Activated CD8-positive, alpha-beta memory T cell treated with anti-CD3 and anti-CD28 coated beads for 36 hours (primary cell): ENCODE data around the gene SPOPL. TPM values are rescaled to one million over a fixed set of nuclear protein-coding genes. Genes with fewer than 3 reads are reported as not detected.

ENCODE experiments used
- CTCF ChIA-PET: fragments of 350-600 bp; sonication (Branson Sonifier 250); formaldehyde crosslinking; loops from one replicate; lab custom pipeline; 2021; ENCODE audit warnings: antibody characterized with exemption; lab: Charles Lee
- POLR2A ChIA-PET: fragments of 350-600 bp; sonication (Branson Sonifier 250); formaldehyde crosslinking; loops from one replicate; lab custom pipeline; 2021; ENCODE audit warnings: antibody characterized with exemption; lab: Charles Lee
- total RNA-seq, 2 experiments: library from RNA; stranded (reverse); gene quantifications; one replicate each; pipeline ENCODE4 v1.2.3, GENCODE V29; 2021

SPOPL gene
- total RNA-seq, 2 experiments from 2014 or later, result 17.9 to 18.6 TPM

DNA sequence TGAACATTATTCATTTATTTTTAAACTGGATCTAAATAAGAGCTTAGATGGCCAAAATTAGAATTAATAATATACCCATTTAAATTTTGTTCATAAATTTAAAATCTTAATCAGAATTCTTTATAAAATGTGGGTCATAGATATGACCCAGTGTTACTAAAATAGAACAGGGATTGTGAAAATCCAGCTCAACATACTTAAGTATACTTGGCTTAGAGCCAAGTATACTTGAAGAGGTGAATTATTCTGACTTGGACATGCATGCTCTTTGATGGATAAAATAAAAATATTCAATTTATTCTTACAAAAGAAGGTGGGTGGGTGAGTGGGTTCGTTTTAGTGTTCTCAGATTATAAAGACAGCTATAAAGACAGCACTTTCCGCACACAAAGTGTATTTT lies 70.7 kb downstream of the SPOPL start:
- ChIA-PET POLR2A (no interaction called here), CTCF (no interaction called here)

DNA sequence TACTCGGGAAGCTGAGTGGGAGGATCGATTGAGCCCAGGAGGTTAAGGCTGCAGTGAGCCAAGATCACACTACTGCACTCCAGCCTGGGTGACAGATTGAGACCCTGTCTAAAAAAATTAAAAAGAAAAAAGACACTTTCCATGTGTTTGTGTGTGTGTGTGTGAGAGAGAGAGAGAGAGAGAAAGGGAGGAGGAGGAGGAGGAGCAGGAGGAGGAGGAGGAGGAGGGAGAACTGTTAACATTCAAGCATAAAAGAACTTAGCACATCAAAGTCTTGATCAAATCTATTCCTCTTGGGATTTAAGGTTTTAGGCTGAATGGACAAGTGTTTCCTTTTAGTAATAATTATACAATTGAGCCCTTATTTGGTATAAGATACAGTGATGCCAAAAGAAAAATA lies 75.5 kb downstream of the SPOPL start:
- CTCF ChIA-PET, result no interaction called here

DNA sequence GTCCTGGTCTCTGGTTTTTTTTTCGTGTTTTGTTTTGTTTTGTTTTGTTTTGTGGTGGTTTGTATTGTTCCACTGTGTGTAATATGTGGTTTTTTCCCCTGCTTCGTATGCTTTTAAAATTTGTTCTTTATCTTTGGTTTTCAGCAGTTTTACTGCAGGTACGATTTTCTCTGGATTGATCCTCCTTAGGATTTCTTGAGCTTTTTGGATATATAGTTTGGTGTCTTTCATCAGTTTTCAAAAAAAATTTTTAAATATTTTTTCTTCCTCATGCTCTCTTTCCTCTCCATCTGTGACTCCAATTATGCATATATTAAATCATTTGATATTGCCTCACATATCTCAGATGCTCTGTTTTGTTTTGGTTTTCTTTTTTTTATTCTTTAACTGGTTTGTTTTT lies 78.0 kb downstream of the SPOPL start:
- POLR2A ChIA-PET, result no interaction called here
- CTCF ChIA-PET, result no interaction called here

More for the DNA sequence above, 75.5 kb downstream of the SPOPL start:
- POLR2A ChIA-PET, result no interaction called here

DNA sequence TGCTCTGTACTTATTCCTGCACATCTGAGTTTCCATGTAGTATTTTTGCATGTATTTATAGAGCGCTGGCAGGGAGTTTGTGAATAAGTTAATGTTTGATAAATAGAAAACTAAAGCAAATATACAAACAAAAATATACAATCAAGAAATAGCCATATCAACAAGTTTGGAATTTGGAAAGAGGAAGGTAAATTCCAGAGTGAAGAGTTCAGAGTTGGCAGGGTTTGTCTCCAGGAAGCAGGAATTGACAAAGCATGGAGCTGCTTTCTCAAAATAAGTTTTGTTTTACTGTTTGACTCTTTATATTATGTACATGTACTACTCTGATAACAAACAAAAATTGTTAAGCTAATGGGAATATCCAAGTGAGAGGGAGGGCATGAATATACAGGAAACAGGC lies 80.3 kb downstream of the SPOPL start:
- POLR2A ChIA-PET, result no interaction called here

DNA sequence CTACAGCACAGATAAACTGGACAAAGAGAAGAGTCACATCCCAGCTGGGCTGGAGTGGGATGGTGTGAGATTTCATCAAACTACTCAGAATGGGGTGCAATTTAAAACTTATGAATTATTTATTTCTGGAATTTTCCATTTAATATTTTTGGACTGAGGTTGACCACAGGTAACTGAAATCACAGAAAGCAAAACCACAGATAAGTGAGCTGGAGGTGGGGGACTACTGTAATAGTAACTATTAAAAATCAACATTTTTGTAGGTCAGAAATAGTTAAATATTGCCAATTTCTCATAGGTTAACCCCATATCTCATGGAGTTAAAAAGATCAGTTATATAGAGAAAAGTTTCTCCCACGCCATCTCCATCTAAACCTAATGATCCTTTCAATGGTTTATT lies 88.1 kb downstream of the SPOPL start:
- ChIA-PET POLR2A (interaction anchor here (0.7 kb wide), 1 partner anchor 63 kb away, joined by 3 read pairs; no protein-coding TSS in a partner anchor), CTCF (no interaction called here)

More for the DNA sequence above, 80.3 kb downstream of the SPOPL start:
- CTCF ChIA-PET, result no interaction called here

DNA sequence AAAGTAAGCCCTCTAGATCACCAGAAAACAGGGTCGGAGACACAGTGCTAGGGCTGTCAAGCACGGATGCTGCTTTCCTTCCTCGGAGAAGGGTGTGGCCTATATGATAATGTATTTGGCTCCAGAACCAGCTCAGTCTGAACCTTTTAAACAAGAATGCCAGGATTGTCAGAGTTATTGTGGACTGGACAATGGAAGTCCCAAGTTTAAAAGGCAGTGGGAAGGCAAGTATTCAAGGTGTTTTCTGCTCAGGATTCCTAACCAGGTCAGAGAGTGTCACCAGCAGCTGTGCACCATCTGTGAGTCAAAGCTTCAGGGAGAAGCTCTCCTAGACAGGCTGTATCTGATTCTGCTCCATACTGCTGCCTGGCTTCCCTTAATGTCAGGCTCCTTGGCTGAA lies 94.8 kb downstream of the SPOPL start:
- ChIA-PET POLR2A (no interaction called here), CTCF (no interaction called here)

DNA sequence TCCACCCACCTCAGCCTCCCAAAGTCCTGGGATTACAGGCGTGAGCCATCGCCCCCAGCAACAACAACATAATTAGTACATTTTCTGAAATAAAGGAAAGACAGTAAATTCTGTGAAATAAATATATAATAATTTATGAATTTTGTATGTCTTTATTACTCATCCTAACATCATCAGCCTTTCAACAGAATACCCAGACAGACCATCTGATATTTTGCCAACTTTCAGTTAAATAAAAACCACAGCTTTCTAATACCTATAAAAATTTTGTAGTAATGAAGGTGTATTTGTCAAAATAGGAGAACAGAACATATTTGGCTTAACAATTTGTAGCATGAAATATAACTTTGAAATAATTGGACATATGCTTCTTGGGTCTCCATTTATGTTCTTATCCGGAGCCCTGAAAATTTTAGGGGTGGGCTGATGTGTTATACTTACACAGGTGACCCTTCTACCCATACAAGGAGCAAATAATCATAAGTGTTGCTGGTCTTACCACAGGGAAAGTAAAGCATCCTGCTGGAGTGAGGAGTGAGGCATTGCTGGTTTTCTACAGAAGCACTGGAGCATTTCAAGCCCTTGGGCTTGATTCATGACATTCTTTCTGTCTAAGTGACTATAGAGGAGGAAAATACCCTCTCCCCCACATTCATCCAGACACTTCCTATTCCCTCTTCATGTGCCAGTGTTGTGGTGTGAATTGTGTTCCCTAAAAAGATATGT lies 99.3 kb downstream of the SPOPL start:
- ChIA-PET POLR2A (no interaction called here), CTCF (no interaction called here)

DNA sequence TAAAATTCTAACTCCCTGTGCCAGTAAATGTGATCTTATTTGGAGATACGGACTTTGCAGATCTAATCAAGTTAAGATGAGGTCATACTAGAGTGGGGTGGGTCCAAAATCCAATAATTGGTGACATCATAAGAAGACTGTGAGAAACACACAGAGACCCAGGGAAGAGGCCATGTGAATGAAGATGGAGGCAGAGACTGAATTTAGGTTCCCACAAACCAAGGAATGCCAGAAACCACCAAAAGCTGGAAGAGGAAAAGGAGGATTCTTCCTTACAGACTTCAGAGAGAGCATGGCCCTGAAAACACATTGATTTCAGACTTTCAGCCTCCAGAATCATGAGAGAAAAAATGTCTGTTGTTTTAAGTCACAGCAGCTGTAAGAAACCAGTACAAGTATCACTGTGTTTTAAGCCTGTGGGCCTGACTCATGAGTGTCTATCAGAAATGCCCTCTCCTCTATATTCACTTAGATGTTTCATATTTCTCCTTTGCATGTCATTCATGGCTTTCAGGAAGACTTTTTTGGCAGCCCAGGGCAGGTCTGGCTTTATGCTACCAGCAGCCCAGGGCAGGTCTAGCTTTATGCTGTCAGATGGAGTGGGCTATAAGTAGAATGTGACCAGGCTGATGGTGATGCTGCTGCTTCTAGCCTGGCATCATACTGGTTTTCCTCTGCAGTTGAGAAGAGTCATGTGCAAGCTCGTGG lies 100.0 kb downstream of the SPOPL start:
- CTCF ChIA-PET, result no interaction called here
- POLR2A ChIA-PET, result interaction anchor here (0.6 kb wide), 1 partner anchor 101 kb away, joined by 3 read pairs; no protein-coding TSS in a partner anchor

DNA sequence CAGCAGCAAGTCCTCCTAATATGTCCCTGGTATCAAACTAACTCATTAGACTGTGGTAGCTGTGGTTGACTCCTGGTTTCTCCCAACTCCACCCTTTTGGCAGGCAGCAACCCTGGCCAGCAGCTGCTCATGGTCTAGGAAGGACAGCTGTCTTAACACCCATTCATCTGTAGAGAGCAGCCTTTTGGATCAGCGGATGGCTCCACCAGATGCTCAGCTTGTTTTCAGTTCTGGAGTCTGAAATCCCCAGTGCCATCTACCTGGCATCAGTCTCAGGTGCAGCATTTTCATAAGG lies 100.5 kb downstream of the SPOPL start:
- ChIA-PET CTCF (no interaction called here), POLR2A (interaction anchor here (0.6 kb wide), 1 partner anchor 101 kb away, joined by 3 read pairs; no protein-coding TSS in a partner anchor)

DNA sequence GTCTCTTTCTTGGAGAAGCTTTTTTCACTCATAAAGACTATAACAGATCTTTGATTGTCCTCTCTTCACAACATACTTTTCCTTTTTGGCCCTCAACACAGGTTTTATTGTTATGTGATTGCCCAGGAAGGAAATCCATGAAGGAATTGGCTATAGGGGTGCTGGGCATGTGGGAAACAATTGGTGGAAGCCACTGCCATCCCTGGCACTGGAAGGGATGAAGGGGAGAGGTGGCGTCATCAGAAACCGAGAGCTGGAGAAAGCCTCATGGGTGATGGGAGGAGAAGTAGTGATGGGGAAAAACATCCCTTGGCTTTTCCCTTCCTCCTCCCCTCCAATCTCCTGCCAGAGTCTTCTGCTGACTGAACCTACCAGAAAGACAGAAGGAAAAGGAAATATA lies 106.2 kb downstream of the SPOPL start:
- POLR2A ChIA-PET, result no interaction called here
- CTCF ChIA-PET, result no interaction called here

DNA sequence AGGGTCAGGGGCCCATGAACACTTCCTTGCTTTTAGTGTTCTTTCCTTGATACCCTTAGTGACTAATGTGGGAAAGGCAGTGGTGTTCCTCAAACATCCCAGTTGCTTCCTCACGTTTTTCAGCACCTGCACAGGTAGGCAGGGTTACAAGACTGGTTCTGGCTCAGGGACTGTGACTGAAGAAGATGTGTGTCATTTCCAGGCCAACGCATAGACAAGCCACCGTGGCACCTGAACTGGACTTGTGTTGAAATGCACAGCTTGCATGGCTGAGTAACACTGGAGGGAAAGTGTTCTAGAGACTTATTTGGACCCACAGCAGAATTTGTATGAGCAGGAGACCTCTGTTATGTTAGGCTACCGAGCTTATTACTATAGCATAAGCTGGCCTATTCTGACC lies 107.9 kb downstream of the SPOPL start:
- POLR2A ChIA-PET, result no interaction called here
- CTCF ChIA-PET, result no interaction called here

DNA sequence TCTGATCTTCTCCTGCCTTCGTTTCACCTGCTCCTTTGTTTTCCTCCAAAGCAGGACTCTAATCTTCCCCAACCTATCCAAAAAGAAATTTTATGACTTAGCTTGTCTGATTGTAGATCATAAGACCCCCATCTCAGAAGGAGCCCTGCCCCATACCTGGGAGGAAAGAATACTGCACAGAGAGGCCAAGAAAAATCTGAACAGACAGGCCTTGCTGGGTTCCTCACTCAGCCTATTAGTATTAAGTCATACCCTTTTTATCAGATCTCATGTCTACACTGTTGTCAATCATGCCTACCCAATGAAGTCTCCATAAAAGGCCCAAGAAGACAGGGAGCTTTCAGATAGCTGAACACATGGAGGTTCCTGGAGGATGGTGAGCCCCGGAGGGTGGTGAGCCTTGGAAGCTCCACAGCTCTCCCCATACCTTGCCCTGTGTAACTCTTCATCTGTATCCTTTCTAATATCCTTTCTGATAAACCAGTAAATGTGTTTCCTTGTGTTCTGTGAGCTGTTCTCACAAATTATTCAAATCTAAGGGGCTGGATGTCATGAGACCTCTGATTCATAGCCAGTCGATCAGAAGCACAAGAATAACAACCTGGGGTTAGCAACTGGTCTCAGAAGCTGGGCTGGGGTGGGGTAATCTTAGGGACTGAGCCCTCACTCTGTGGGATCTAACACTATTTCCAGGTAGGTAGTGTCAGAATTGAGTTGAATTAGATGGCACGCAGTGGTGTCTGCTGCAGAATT lies 108.8 kb downstream of the SPOPL start:
- ChIA-PET POLR2A (no interaction called here), CTCF (no interaction called here)

DNA sequence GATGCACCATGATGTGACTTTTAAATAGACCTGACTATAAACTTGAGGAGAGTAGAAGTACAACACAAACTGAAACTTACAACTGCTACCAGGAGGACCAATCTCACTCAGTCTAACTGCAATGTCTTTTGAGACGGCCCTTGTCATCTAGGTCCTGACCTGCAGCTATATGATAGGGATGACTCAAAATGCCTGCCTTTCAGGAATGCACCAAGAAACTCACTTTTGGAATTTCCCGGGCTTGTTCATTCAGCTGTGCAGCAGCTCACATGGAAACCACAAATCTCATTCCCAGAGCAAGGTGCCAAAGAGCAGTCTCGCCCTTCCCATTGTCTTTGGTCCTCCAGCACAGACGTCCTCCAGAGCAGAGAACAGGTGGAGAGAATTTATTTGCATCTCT lies 113.7 kb downstream of the SPOPL start:
- CTCF ChIA-PET, result no interaction called here
- POLR2A ChIA-PET, result no interaction called here

DNA sequence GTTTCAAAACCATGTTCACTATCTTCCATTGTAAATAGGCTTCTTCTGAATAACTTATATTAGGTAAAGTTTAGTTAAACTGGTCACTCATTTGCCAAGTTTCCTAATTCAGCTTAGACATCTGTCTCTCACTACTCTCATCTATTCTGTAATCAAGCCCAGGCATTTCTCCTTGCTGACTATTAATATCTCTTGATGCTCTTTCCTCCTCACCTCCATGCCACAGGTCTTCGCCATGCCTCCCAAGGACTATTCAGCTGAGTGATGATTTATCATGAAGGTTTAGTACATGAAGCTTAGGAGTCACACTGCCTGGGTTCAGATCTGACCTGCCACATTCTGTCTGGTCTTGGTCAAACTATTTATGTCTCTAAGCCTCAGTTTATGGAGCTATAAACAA lies 115.5 kb downstream of the SPOPL start:
- CTCF ChIA-PET, result no interaction called here
- POLR2A ChIA-PET, result no interaction called here

DNA sequence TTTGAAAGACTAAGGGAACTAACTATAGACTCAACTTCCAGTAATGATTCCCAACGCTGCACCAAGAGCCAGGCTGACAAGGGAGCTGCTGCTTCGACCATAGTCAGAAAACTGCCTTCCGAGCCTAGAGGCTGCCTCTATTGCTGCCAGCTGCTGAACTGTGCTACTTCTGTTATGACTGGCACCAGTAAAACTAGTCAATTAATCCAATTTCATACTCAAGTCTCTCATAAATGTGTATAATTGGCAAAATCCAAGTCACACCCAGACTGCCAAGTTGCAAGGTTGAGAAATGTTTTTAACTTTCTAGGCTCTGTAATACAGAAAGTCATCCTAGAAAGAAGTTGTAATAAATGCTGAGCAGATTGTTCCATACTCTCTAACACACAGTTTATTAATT lies 117.4 kb downstream of the SPOPL start:
- POLR2A ChIA-PET, result no interaction called here

DNA sequence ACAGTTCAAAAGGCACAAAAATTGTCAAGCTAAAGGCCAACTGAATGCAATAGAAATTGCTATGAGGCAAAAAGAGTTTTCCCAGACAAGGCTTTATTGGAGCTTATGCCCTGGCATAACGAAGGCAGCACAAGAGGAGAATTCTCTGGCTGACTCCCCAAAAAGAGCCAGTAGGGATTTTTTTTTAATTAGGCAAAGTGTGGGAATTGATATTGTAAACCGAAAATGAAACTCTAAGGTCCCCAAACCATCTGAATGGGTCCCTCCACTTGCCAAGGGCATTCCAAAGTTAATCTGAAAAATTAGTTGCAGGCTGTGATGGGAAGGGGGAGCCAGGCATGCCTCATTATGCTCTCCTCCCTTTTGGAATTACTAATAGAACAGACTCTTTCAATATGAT lies 118.9 kb downstream of the SPOPL start:
- ChIA-PET POLR2A (no interaction called here), CTCF (no interaction called here)

More for the DNA sequence above, 117.4 kb downstream of the SPOPL start:
- CTCF ChIA-PET, result no interaction called here

DNA sequence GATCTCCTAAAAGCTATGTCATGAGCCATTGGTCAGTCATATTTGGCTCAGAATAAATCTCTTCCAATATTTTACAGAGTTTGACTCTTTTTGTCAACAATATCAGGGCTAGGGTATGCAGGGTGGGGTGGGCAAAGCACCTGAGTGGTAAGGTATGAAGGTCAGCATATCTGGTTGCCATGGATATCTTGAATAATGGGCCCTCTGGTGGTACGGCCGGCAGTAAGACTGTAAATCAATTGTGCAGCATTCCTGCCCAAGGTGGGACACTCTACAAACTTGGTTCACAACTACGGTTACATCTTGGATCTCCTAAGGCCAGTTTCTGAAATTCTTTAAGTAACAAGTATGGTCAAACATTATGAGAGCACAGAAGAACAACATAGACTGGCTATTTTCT lies 119.6 kb downstream of the SPOPL start:
- POLR2A ChIA-PET, result no interaction called here
- CTCF ChIA-PET, result no interaction called here

DNA sequence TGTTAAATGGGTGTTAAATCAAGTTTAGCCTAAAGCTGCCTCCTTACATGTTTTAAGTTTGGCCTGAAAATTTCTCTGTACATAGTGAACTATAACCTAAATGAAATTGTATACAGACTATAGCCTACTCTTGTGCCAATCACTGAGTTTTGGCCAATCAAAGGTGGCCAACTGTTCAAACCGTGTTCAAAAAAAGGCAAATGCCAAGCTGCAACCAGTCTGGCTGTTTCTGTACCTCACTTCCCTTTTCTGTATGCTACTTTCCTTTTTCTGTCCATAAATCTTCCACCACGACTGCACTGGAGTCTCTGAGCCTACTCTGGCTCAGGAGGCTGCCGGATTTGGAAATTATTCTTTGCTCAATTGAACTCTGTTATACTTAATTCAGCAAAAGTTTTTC lies 121.0 kb downstream of the SPOPL start:
- ChIA-PET CTCF (no interaction called here), POLR2A (no interaction called here)
